PC-9 (cell line): ENCODE measurements around the gene PRDM9. TPM values are rescaled to one million over a fixed set of nuclear protein-coding genes. Genes with fewer than 3 reads are reported as not detected.

ENCODE experiments used
- BruUV-seq: library from RNA; stranded (reverse); fragments of 400-500 nt; replicated peaks from 2 replicates; lab custom pipeline; 2021; lab: Mats Ljungman, UMichigan
- CTCF ChIA-PET: fragments of 300-600 bp; sonication (Branson Sonifier 250); formaldehyde crosslinking; loops from one replicate; lab custom pipeline; 2022; ENCODE audit warnings: antibody characterized with exemption; lab: Charles Lee
- POLR2A ChIA-PET: fragments of 300-600 bp; sonication (Branson Sonifier 250); formaldehyde crosslinking; loops from one replicate; lab custom pipeline; 2022; ENCODE audit warnings: antibody characterized with exemption; ENCODE audit not compliant: unreplicated experiment; lab: Charles Lee
- DNase-seq, 2 experiments: peaks; one replicate each; pipeline versions ENCODE4 v3.0.0 to v3.0.0-alpha.2; 2015 to 2022; ENCODE audit warnings: mixed read lengths in 1 of 2
- H2AFZ ChIP-seq: fragments of 200-600 bp; sonication (generic); 2 replicates; pipeline ENCODE4 v1.8.1; 2017; ENCODE audit warnings: antibody characterized with exemption
- H3F3A ChIP-seq: fragments of 200-600 bp; sonication (generic); 2 replicates; pipeline ENCODE4 v1.8.1; 2017; ENCODE audit warnings: antibody characterized with exemption, mild to moderate bottlenecking, low read depth; ENCODE audit not compliant: insufficient read depth
- H3K27ac ChIP-seq: fragments of 200-600 bp; sonication (generic); 2 replicates; pipeline ENCODE4 v1.6.1; 2016; ENCODE audit warnings: mixed run types
- H3K27me3 ChIP-seq: fragments of 200-600 bp; sonication (generic); 2 replicates; pipeline ENCODE4 v1.6.1; 2016; ENCODE audit warnings: low read depth, mixed run types; ENCODE audit not compliant: insufficient read depth
- H3K36me3 ChIP-seq: fragments of 200-600 bp; sonication (generic); 2 replicates; pipeline ENCODE4 v1.6.1; 2016; ENCODE audit warnings: low read depth, mixed run types
- H3K4me1 ChIP-seq: fragments of 200-600 bp; sonication (generic); replicated peaks from 2 replicates; pipeline ENCODE4 v1.6.1; 2016; ENCODE audit warnings: mixed run types; ENCODE audit not compliant: insufficient read depth
- H3K4me2 ChIP-seq: fragments of 200-600 bp; sonication (generic); 2 replicates; pipeline ENCODE4 v1.6.1; 2017; ENCODE audit warnings: mixed run types
- H3K4me3 ChIP-seq: fragments of 200-600 bp; sonication (generic); 2 replicates; pipeline ENCODE4 v1.6.1; 2016; ENCODE audit warnings: mixed run types
- H3K79me2 ChIP-seq: fragments of 200-600 bp; sonication (generic); 2 replicates; pipeline ENCODE4 v1.6.1; 2017; ENCODE audit warnings: low read depth, mixed run types
- H3K9me2 ChIP-seq: fragments of 200-600 bp; sonication (generic); 2 replicates; pipeline ENCODE4 v1.8.1; 2017; ENCODE audit warnings: mild to moderate bottlenecking; ENCODE audit not compliant: insufficient read depth
- H3K9me3 ChIP-seq: fragments of 200-600 bp; sonication (generic); 2 replicates; pipeline ENCODE4 v1.8.1; 2016; ENCODE audit warnings: low read depth; ENCODE audit not compliant: insufficient read depth
- H4K20me1 ChIP-seq: fragments of 200-600 bp; sonication (generic); 2 replicates; pipeline ENCODE4 v1.8.1; 2017; ENCODE audit not compliant: insufficient read depth
- EZH2 ChIP-seq: fragments of 200-600 bp; sonication (generic); IDR thresholded peaks from 2 replicates; pipeline ENCODE4 v1.8.0; 2017; ENCODE audit warnings: antibody characterized with exemption, low read depth
- intact Hi-C: fragments of 100-400 bp; cut with micrococcal nuclease; formaldehyde crosslinking; loops from one replicate; pipeline ENCODE4 v1.10.0; 2022; ENCODE audit not compliant: unreplicated experiment
- total RNA-seq: library from RNA; stranded (reverse); gene quantifications from 2 replicates; pipeline ENCODE4 v1.2.3, GENCODE V29; 2021
- TF ChIP-seq, protein P1 (sequence below): fragments of 200-600 bp; sonication (generic); conservative IDR thresholded peaks from 2 replicates; pipeline ENCODE4 v1.6.1; 2017; ENCODE audit warnings: mixed run types, antibody characterized with exemption, mild to moderate bottlenecking, moderate library complexity

Gene PRDM9
- total RNA-seq, 1 experiment from 2014 or later, result not detected

DNA sequence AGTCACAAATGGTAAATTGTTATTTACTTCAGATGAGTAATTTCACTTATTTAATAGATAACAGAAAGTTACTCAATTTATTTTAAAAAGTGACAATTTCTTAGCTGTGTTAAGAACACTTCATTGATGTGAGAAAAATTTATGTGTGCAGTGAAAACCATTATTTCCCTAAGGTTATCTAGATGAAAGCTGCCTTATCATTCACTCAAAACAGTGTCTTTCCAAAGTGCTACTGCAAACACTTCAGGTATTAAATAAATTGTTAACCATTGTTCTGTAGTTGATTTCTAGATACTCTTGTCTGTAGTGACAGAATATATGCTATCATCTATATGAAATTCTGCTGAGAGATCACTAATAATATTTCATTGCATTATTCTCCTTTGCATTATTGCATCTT is 33.5 kb upstream of the PRDM9 start:
- Histone ChIP-seq H3K4me1 (no peaks in the 10 kb centered on the region), H3K9me2 (no peaks in the 10 kb centered on the region; the same call in 1 of the 2 replicates), H3F3A (no peaks in the 10 kb centered on the region), H3K79me2 (no peaks in the 10 kb centered on the region), H3K27ac (no peak overlapping the region), H4K20me1 (no peaks in the 10 kb centered on the region), H3K4me3 (no peak overlapping the region), H3K9me3 (no peaks in the 10 kb centered on the region), H3K4me2 (no peak overlapping the region), H2AFZ (no peak overlapping the region), H3K36me3 (no peaks in the 10 kb centered on the region), H3K27me3 (no peaks in the 10 kb centered on the region)
- no peak for DNase-seq
- POLR2A ChIA-PET, result no interaction called here
- no peak for TF ChIP-seq EZH2
- TF ChIP-seq, protein P1, sequence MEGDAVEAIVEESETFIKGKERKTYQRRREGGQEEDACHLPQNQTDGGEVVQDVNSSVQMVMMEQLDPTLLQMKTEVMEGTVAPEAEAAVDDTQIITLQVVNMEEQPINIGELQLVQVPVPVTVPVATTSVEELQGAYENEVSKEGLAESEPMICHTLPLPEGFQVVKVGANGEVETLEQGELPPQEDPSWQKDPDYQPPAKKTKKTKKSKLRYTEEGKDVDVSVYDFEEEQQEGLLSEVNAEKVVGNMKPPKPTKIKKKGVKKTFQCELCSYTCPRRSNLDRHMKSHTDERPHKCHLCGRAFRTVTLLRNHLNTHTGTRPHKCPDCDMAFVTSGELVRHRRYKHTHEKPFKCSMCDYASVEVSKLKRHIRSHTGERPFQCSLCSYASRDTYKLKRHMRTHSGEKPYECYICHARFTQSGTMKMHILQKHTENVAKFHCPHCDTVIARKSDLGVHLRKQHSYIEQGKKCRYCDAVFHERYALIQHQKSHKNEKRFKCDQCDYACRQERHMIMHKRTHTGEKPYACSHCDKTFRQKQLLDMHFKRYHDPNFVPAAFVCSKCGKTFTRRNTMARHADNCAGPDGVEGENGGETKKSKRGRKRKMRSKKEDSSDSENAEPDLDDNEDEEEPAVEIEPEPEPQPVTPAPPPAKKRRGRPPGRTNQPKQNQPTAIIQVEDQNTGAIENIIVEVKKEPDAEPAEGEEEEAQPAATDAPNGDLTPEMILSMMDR, result no peak
- intact Hi-C loops, result no loop called here
- no TSS peak for BruUV-seq
- CTCF ChIA-PET, result no interaction called here

DNA sequence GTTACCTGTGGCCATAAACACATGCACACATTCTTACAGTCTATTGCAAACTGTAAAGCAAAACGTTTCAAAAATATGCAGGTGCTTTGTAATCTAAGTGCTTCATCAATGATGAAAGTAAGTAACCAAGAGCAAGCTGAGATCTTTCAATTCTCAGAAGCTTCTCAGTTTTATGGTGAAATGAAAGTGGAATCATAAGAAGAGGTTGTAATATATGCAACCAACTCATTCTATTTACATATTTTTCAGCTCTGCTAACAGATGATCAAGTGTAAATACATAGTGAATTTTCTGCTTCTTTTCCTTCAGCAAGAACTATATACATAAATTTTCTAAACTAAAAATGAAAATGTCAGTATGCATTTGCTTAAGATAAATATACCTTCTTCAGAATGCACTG is 33.1 kb upstream of the PRDM9 start:
- no TSS peak for BruUV-seq
- Histone ChIP-seq H3K4me3 (no peak overlapping the region), H3K36me3 (no peaks in the 10 kb centered on the region), H3K4me1 (no peaks in the 10 kb centered on the region), H3K27me3 (no peaks in the 10 kb centered on the region), H4K20me1 (no peaks in the 10 kb centered on the region), H3K79me2 (no peaks in the 10 kb centered on the region), H3K27ac (no peak overlapping the region), H3F3A (no peaks in the 10 kb centered on the region), H2AFZ (no peak overlapping the region), H3K4me2 (no peak overlapping the region), H3K9me3 (no peaks in the 10 kb centered on the region), H3K9me2 (no peaks in the 10 kb centered on the region; the same call in 1 of the 2 replicates)
- TF ChIP-seq, protein P1, result no peak
- TF ChIP-seq EZH2, result no peak
- no peak for DNase-seq
- intact Hi-C loops, result no loop called here
- POLR2A ChIA-PET, result no interaction called here
- CTCF ChIA-PET, result no interaction called here

DNA sequence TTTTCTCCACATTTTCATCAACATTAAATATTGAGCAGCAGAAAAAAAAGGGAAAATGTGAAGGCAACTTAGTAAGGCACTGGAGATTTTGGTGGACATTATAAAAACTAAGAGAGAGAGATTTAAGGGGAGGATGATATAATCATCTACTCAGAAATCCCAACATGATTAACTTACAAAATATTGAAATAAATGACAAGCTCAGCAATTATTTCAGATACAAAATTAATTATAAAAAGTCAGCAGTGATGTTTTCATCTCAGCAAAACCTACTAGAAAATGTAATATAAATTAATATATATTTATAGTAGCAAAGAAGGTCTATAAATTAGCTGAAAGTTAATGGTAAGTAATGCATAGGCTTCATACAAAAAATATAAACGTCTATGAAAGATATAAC is 30.8 kb upstream of the PRDM9 start:
- H3K4me3 ChIP-seq, result no peak overlapping the region
- no peaks in the 10 kb centered on the region; the same call in 1 of the 2 replicates for H3K9me2 ChIP-seq
- POLR2A ChIA-PET, result no interaction called here
- DNase-seq, result no peak
- peaks cover 3% of the 10 kb centered on the region; the same call in 1 of the 2 replicates for H4K20me1 ChIP-seq
- no peak overlapping the region for H3K27ac ChIP-seq
- no peaks in the 10 kb centered on the region for H3K79me2 ChIP-seq
- no peak overlapping the region for H3K4me2 ChIP-seq
- H3K27me3 ChIP-seq, result no peaks in the 10 kb centered on the region
- no TSS peak for BruUV-seq
- H3K4me1 ChIP-seq, result no peaks in the 10 kb centered on the region
- no peaks in the 10 kb centered on the region for H3K9me3 ChIP-seq
- no peaks in the 10 kb centered on the region for H3K36me3 ChIP-seq
- no peaks in the 10 kb centered on the region for H3F3A ChIP-seq
- CTCF ChIA-PET, result no interaction called here
- H2AFZ ChIP-seq, result no peak overlapping the region
- intact Hi-C loops, result no loop called here
- TF ChIP-seq, protein P1, result no peak
- TF ChIP-seq EZH2, result no peak
